CD8-positive, alpha-beta memory T cell (primary cell): Measurements from ENCODE around the gene KCNIP3. TPM values are rescaled to one million over a fixed set of nuclear protein-coding genes. Genes with fewer than 3 reads are reported as not detected.

Source experiments
- CTCF ChIA-PET: fragments of 350-600 bp; sonication (Branson Sonifier 250); formaldehyde crosslinking; loops from one replicate; lab custom pipeline; 2021; ENCODE audit warnings: antibody characterized with exemption; lab: Charles Lee
- POLR2A ChIA-PET: fragments of 350-600 bp; sonication (Branson Sonifier 250); formaldehyde crosslinking; loops from one replicate; lab custom pipeline; 2021; ENCODE audit warnings: antibody characterized with exemption; lab: Charles Lee
- DNase-seq, 5 donors: peaks; one replicate each; pipeline versions ENCODE4 v3.0.0 to v3.0.0-alpha.2; 2020 to 2022; ENCODE audit warnings: mixed read lengths in 1 of 5
- H3K27ac ChIP-seq: one replicate; pipeline ENCODE4 v1.7.0; 2013; ENCODE audit warnings: low read depth, mild to moderate bottlenecking, low read length, moderate library complexity
- H3K27me3 ChIP-seq: 2 replicates; pipeline ENCODE4 v1.7.0; 2013; ENCODE audit warnings: low read length, mild to moderate bottlenecking; ENCODE audit not compliant: insufficient read depth, poor library complexity, severe bottlenecking
- H3K36me3 ChIP-seq: 2 replicates; pipeline ENCODE4 v1.7.0; 2013; ENCODE audit warnings: mild to moderate bottlenecking, low read length, moderate library complexity; ENCODE audit not compliant: insufficient read depth
- H3K4me1 ChIP-seq: 2 replicates; pipeline ENCODE4 v1.7.0; 2013; ENCODE audit warnings: mild to moderate bottlenecking, low read length, moderate library complexity; ENCODE audit not compliant: insufficient read depth
- H3K4me3 ChIP-seq: 2 replicates; pipeline ENCODE4 v1.7.0; 2013; ENCODE audit warnings: mild to moderate bottlenecking, low read length
- H3K9me3 ChIP-seq: 2 replicates; pipeline ENCODE4 v1.7.0; 2013; ENCODE audit warnings: mild to moderate bottlenecking, low read length
- H3K27ac Mint-ChIP-seq, 8 donors: one replicate each; pipeline ENCODE4 v1.8.0; 2020 to 2021; ENCODE audit warnings: mixed read lengths in 8 of 8, mild to moderate bottlenecking in 6 of 8, inconsistent platforms in 3 of 8, moderate library complexity in 3 of 8
- H3K27me3 Mint-ChIP-seq, 2 donors: one replicate each; pipeline ENCODE4 v1.8.0; 2020 to 2021; ENCODE audit warnings: mixed read lengths in 2 of 2, mild to moderate bottlenecking in 1 of 2, moderate library complexity in 1 of 2
- H3K36me3 Mint-ChIP-seq, 3 donors: one replicate each; pipeline ENCODE4 v1.8.0; 2020 to 2021; ENCODE audit warnings: mixed read lengths in 3 of 3, inconsistent platforms in 1 of 3, mild to moderate bottlenecking in 1 of 3
- H3K4me1 Mint-ChIP-seq, 3 donors: one replicate each; pipeline ENCODE4 v1.8.0; 2020 to 2021; ENCODE audit warnings: mixed read lengths in 3 of 3, inconsistent platforms in 1 of 3, mild to moderate bottlenecking in 1 of 3
- H3K4me3 Mint-ChIP-seq, 7 donors: one replicate each; pipeline ENCODE4 v1.8.0; 2020 to 2021; ENCODE audit warnings: mixed read lengths in 7 of 7, mild to moderate bottlenecking in 6 of 7, moderate library complexity in 4 of 7, inconsistent platforms in 2 of 7
- H3K9me3 Mint-ChIP-seq, 5 donors: one replicate each; pipeline ENCODE4 v1.8.0; 2020 to 2022; ENCODE audit warnings: mixed read lengths in 5 of 5, mild to moderate bottlenecking in 3 of 5, moderate library complexity in 2 of 5, inconsistent platforms in 1 of 5
- polyA plus RNA-seq: library from polyadenylated mRNA; unstranded; fragments of 300-500 nt; fragmentation: Illumina TruSeq; gene quantifications from one replicate; pipeline ENCODE4 v1.2.3, GENCODE V29; 2021
- total RNA-seq, 2 experiments: library from RNA; stranded (reverse); gene quantifications; one replicate each; pipeline ENCODE4 v1.2.3, GENCODE V29; 2021

KCNIP3 gene
- total and polyA plus RNA-seq, 3 experiments from 2014 or later, result not detected

DNA sequence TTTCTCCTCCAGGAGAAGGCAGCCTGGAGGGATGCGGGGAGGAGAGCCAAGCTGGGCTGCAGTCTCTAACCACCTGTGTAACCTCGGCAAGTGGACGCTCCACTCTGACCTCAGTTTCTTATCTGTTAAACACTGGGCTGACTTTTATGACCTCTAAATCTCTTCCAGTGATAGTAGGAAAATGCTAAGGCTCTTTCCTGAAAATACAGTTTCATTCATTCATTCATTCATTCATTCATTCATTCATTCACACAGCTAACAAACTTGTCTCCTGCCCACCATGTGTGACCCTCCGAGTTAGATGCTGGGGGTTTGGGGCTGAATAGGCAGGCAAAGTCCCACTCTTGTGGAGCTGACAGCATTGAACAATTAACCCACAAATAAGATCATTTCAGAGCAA lies 13.6 kb upstream of the KCNIP3 start:
- Mint-ChIP-seq H3K36me3 (peaks cover 0 to 2% (median 0%) of the 10 kb centered on the region in 3 donors), H3K4me1 (no peaks in the 10 kb centered on the region), H3K27me3 (no peaks in the 10 kb centered on the region), H3K4me3 (no peak overlapping the region), H3K9me3 (no peaks in the 10 kb centered on the region), H3K27ac (no peak overlapping the region)
- Histone ChIP-seq H3K4me3 (no peak overlapping the region), H3K27ac (no peak overlapping the region), H3K4me1 (no peaks in the 10 kb centered on the region), H3K9me3 (no peaks in the 10 kb centered on the region), H3K27me3 (no peaks in the 10 kb centered on the region), H3K36me3 (no peaks in the 10 kb centered on the region)
- ChIA-PET CTCF (no interaction called here), POLR2A (no interaction called here)
- no peak for DNase-seq

DNA sequence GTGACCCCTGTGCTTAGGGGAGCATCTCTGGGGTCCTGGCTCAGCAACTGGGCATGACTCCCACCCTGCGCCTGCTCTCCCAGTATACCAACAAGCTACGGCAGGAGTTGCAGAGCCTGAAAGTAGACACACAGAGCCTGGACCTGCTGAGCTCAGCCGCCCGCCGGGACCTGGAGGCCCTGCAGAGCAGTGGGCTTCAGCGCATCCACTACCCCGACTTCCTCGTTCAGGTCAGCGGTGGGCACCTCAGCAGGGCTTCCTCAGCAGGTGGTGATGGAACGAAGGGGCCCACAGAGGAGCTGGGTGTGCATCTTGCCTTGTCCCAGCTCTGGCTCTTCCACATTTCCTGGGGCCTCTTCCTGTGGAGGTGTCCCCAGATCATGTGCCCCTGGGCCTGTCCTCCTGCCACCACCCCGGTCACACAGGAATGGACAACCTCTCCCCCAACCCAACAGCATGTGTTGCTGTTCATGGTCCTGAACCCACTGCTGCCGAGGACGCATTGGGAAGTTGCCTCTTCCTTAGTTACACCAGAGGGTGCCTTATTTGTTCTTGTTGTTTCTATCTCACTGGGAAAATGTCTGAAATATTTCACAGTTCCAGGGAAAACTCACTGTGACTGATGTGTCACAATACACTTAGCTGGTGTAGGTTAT lies 12.1 kb upstream of the KCNIP3 start:
- ChIA-PET CTCF (no interaction called here), POLR2A (no interaction called here)
- Histone ChIP-seq H3K27me3 (no peaks in the 10 kb centered on the region), H3K4me3 (no peak overlapping the region), H3K27ac (no peak overlapping the region), H3K9me3 (no peaks in the 10 kb centered on the region), H3K36me3 (no peaks in the 10 kb centered on the region), H3K4me1 (no peaks in the 10 kb centered on the region)
- Mint-ChIP-seq H3K36me3 (peaks cover 0 to 2% (median under 1%) of the 10 kb centered on the region in 3 donors), H3K27me3 (no peaks in the 10 kb centered on the region), H3K9me3 (peaks cover 0 to 1% (median under 1%) of the 10 kb centered on the region in 5 donors), H3K4me3 (no peak overlapping the region), H3K27ac (no peak overlapping the region), H3K4me1 (no peaks in the 10 kb centered on the region)
- DNase-seq, result no peak

DNA sequence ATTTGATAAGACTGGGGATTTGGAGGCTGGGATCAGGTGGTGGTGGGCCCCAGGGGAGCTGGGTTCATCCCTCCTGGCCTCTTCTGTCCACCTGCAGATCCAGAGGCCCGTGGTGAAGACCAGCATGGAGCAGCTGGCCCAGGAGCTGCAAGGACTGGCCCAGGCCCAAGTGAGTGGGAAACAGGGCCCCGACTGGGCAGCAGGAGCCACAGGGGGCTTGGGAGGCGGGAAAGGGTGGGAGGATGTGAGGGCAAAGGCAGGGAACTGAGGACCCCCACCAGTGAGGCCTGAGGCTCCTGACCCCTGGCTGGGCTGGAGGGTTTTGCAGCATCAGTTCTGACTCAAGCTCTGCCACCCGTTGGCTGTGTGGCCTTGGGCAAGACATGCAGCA lies 11.6 kb upstream of the KCNIP3 start:
- CTCF ChIA-PET, result no interaction called here

DNA sequence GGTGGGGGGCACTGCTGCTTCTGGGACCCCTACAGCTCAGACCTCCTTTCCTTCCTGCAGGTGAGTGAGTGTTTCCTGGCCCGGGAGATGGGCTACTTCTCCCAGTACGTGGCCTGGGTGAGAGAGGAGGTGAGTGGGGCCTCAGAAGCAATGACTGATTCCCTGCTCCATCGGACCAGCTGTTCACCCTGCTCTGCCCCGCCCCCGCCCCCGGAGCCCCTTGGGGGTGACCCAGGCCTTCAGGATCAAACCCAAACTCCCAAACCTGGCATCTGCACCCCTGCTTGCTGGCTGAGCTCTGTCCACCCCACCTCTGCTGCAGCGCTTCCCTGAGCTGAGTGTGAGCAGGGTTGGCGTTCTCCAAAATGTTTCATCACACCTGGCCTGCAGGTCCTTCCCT lies 9.8 kb upstream of the KCNIP3 start:
- H3K9me3 Mint-ChIP-seq, result peaks cover 8 to 18% (median 12%) of the 10 kb centered on the region in 5 donors
- no peak overlapping the region for H3K27ac ChIP-seq
- H3K36me3 ChIP-seq, result no peaks in the 10 kb centered on the region
- H3K36me3 Mint-ChIP-seq, result peaks cover 0 to 12% (median 2%) of the 10 kb centered on the region in 3 donors
- no peak overlapping the region for H3K27ac Mint-ChIP-seq
- no peaks in the 10 kb centered on the region for H3K4me1 ChIP-seq
- no peak overlapping the region for H3K4me3 Mint-ChIP-seq
- H3K9me3 ChIP-seq, result no peaks in the 10 kb centered on the region
- POLR2A ChIA-PET, result no interaction called here
- CTCF ChIA-PET, result no interaction called here
- no peak for DNase-seq
- H3K4me3 ChIP-seq, result no peak overlapping the region
- H3K27me3 Mint-ChIP-seq, result peaks cover 0 to 3% of the 10 kb centered on the region in 2 donors
- H3K27me3 ChIP-seq, result no peaks in the 10 kb centered on the region
- no peaks in the 10 kb centered on the region for H3K4me1 Mint-ChIP-seq

More for the DNA sequence above, 11.6 kb upstream of the KCNIP3 start:
- no peaks in the 10 kb centered on the region for H3K4me1 ChIP-seq
- H3K27ac ChIP-seq, result no peak overlapping the region
- H3K36me3 ChIP-seq, result no peaks in the 10 kb centered on the region
- no peaks in the 10 kb centered on the region for H3K27me3 ChIP-seq
- POLR2A ChIA-PET, result no interaction called here
- no peak overlapping the region for H3K4me3 ChIP-seq
- Mint-ChIP-seq H3K36me3 (peaks cover 0 to 6% (median 2%) of the 10 kb centered on the region in 3 donors), H3K4me1 (no peaks in the 10 kb centered on the region), H3K4me3 (no peak overlapping the region), H3K27me3 (no peaks in the 10 kb centered on the region), H3K9me3 (peaks cover 5 to 6% (median 6%) of the 10 kb centered on the region in 5 donors), H3K27ac (no peak overlapping the region)
- DNase-seq, result no peak
- H3K9me3 ChIP-seq, result no peaks in the 10 kb centered on the region

DNA sequence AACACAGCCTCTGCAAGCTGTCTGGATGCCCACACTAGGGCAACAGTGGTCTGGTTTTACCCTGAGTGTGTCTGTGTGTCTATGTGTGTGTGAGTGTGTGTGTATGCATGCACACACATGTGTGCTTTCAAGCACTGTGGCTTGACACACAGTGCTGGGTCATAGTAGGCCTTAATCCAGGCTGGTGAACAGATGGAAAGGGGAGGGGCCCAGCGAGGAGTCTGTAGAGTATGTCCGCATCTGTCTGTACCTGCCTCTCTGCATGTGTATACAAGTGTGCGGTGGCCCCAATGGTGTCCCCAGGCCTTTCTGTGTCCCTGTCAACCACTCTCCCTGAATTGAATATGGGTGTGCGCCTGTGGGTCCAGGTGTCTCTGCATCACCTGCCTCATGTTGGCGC lies 9.3 kb upstream of the KCNIP3 start:
- no peaks in the 10 kb centered on the region for H3K9me3 ChIP-seq
- H3K27me3 ChIP-seq, result no peaks in the 10 kb centered on the region
- DNase-seq, result no peak
- no peak overlapping the region for H3K27ac Mint-ChIP-seq
- H3K27ac ChIP-seq, result no peak overlapping the region
- peaks cover 8 to 20% (median 14%) of the 10 kb centered on the region in 5 donors for H3K9me3 Mint-ChIP-seq
- CTCF ChIA-PET, result no interaction called here
- no peaks in the 10 kb centered on the region for H3K36me3 ChIP-seq
- POLR2A ChIA-PET, result no interaction called here
- no peaks in the 10 kb centered on the region for H3K4me1 ChIP-seq
- no peak overlapping the region for H3K4me3 Mint-ChIP-seq
- no peak overlapping the region for H3K4me3 ChIP-seq
- peaks cover 0 to 12% (median 2%) of the 10 kb centered on the region in 3 donors for H3K36me3 Mint-ChIP-seq
- H3K27me3 Mint-ChIP-seq, result peaks cover 0 to 3% of the 10 kb centered on the region in 2 donors
- no peaks in the 10 kb centered on the region for H3K4me1 Mint-ChIP-seq

DNA sequence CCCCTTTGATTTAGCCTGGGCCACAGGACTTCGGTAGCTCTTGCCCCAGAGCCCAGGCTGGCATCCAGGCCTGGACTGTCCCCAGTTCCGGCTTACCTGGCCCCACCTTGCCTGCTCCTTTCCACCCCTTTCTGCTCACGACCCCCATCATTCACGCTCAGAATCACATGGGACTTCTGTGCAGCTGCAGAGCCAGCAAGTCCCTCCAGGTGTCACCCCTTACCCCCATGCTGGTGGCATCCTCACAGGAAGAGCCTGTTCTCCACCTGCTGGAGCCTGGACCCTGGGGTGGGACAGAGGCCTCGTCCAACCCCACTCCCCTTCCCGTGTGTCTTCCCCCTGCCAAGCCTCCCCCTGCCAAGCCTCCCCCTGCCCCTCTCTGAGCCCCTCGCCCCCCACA lies 7.9 kb upstream of the KCNIP3 start:
- ChIA-PET CTCF (no interaction called here), POLR2A (no interaction called here)
- H3K27me3 Mint-ChIP-seq, result peaks cover 0 to 5% of the 10 kb centered on the region in 2 donors
- peaks cover 0 to 12% (median 0%) of the 10 kb centered on the region in 3 donors for H3K36me3 Mint-ChIP-seq
- no peaks in the 10 kb centered on the region for H3K27me3 ChIP-seq
- no peak overlapping the region for H3K4me3 ChIP-seq
- H3K4me1 ChIP-seq, result no peaks in the 10 kb centered on the region
- no peak overlapping the region for H3K4me3 Mint-ChIP-seq
- no peaks in the 10 kb centered on the region for H3K9me3 ChIP-seq
- H3K27ac ChIP-seq, result no peak overlapping the region
- peaks cover 8 to 20% (median 14%) of the 10 kb centered on the region in 5 donors for H3K9me3 Mint-ChIP-seq
- H3K4me1 Mint-ChIP-seq, result no peaks in the 10 kb centered on the region
- no peaks in the 10 kb centered on the region for H3K36me3 ChIP-seq
- no peak for DNase-seq
- H3K27ac Mint-ChIP-seq, result no peak overlapping the region

DNA sequence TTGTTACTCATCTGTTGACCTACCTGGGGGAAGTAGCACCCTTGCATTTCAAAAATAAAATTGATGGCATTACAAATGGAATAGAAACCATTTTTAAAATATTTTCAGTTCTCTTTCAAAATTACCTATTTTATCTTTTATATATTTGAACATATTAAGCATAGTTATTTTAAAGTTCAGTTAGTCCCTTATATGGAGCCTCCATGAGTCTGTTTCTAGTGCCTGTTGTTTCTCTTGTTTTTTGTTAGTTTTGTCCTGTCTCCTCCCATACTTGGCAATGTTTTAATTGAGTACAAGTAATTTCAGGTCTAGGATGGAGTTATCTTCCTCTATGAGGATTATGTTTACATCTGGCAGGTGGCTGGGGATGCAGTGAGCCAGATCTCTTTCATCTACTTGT lies 5.9 kb upstream of the KCNIP3 start:
- Mint-ChIP-seq H3K36me3 (peaks cover 0 to 12% (median 0%) of the 10 kb centered on the region in 3 donors), H3K27ac (no peak overlapping the region), H3K4me1 (no peaks in the 10 kb centered on the region), H3K9me3 (peaks cover 8 to 20% (median 14%) of the 10 kb centered on the region in 5 donors), H3K4me3 (no peak overlapping the region), H3K27me3 (peaks cover under 1 to 7% of the 10 kb centered on the region in 2 donors)
- ChIA-PET POLR2A (no interaction called here), CTCF (no interaction called here)
- Histone ChIP-seq H3K9me3 (no peaks in the 10 kb centered on the region), H3K27ac (no peak overlapping the region), H3K36me3 (no peaks in the 10 kb centered on the region), H3K27me3 (no peaks in the 10 kb centered on the region), H3K4me1 (no peaks in the 10 kb centered on the region), H3K4me3 (no peak overlapping the region)
- no peak for DNase-seq

DNA sequence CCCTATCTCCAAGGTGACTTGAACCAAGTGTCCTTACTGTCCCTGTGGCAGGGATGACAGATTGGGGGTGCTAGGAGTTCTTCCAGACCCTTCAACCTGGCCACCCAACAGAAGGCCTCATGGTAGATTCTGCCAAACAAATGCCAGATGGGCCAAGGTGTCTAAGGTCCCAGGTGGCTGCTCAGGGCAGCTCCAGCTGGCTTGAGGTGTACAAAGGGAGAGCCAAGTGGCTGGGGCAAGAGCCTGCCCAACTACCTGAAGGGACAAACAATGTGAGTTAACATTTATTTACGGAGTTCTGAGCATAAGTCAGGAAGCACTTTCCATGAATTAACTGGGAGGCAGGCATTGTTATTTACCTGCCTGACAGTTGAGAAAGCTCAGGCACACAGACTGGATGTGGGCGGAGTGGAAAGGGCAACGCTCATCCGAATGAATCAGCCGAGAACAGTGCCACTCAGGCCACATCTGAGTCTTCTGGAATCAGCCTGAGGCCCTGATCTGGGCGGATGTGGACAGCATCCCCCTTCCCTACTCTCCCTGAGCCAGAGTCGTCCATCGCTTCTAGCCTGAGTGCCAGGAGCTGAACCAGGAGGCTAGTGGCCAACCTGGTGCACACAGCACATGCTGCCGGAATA lies 4.4 kb upstream of the KCNIP3 start:
- CTCF ChIA-PET, result no interaction called here
- Histone ChIP-seq H3K4me1 (no peaks in the 10 kb centered on the region), H3K4me3 (no peak overlapping the region), H3K27me3 (no peaks in the 10 kb centered on the region), H3K36me3 (no peaks in the 10 kb centered on the region), H3K9me3 (no peaks in the 10 kb centered on the region), H3K27ac (no peak overlapping the region)
- H3K4me1 Mint-ChIP-seq, result no peaks in the 10 kb centered on the region
- peaks cover 0 to 12% (median 0%) of the 10 kb centered on the region in 3 donors for H3K36me3 Mint-ChIP-seq
- H3K4me3 Mint-ChIP-seq, result no peak overlapping the region
- H3K9me3 Mint-ChIP-seq, result peaks cover 8 to 20% (median 14%) of the 10 kb centered on the region in 5 donors
- POLR2A ChIA-PET, result no interaction called here
- H3K27ac Mint-ChIP-seq, result no peak overlapping the region
- no peak for DNase-seq
- peaks cover 3 to 7% of the 10 kb centered on the region in 2 donors for H3K27me3 Mint-ChIP-seq
